GM12875 (cell line): Measurements from ENCODE around the gene CDC34.
A peak's percentile ranks its signal among the peaks of the same experiment; 100 is the strongest.

Experiments used
- H3K4me3 ChIP-seq: one replicate; pipeline ENCODE4 v1.5.1; 2011; ENCODE audit warnings: low read depth, low read length, control low read depth
- TF ChIP-seq, protein P1 (sequence below): IDR thresholded peaks from 2 replicates; pipeline ENCODE4 v1.5.1; 2011; ENCODE audit warnings: low read depth, mild to moderate bottlenecking, control low read depth, inconsistent platforms, low read length, moderate library complexity, borderline replicate concordance; ENCODE audit not compliant: insufficient read depth

CDC34 gene

GRCh38 chr19:498977-499623 lies 32.5 kb upstream of the CDC34 start:
- H3K4me3 ChIP-seq: no peak overlapping the region
- TF ChIP-seq, protein P1, sequence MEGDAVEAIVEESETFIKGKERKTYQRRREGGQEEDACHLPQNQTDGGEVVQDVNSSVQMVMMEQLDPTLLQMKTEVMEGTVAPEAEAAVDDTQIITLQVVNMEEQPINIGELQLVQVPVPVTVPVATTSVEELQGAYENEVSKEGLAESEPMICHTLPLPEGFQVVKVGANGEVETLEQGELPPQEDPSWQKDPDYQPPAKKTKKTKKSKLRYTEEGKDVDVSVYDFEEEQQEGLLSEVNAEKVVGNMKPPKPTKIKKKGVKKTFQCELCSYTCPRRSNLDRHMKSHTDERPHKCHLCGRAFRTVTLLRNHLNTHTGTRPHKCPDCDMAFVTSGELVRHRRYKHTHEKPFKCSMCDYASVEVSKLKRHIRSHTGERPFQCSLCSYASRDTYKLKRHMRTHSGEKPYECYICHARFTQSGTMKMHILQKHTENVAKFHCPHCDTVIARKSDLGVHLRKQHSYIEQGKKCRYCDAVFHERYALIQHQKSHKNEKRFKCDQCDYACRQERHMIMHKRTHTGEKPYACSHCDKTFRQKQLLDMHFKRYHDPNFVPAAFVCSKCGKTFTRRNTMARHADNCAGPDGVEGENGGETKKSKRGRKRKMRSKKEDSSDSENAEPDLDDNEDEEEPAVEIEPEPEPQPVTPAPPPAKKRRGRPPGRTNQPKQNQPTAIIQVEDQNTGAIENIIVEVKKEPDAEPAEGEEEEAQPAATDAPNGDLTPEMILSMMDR: no peak

GRCh38 chr19:501646-502045 lies 29.9 kb upstream of the CDC34 start:
- TF ChIP-seq, protein P1: no peak
- no peak overlapping the region for H3K4me3 ChIP-seq

GRCh38 chr19:504616-505015 lies 26.9 kb upstream of the CDC34 start:
- TF ChIP-seq, protein P1: no peak
- no peak overlapping the region for H3K4me3 ChIP-seq

DNA sequence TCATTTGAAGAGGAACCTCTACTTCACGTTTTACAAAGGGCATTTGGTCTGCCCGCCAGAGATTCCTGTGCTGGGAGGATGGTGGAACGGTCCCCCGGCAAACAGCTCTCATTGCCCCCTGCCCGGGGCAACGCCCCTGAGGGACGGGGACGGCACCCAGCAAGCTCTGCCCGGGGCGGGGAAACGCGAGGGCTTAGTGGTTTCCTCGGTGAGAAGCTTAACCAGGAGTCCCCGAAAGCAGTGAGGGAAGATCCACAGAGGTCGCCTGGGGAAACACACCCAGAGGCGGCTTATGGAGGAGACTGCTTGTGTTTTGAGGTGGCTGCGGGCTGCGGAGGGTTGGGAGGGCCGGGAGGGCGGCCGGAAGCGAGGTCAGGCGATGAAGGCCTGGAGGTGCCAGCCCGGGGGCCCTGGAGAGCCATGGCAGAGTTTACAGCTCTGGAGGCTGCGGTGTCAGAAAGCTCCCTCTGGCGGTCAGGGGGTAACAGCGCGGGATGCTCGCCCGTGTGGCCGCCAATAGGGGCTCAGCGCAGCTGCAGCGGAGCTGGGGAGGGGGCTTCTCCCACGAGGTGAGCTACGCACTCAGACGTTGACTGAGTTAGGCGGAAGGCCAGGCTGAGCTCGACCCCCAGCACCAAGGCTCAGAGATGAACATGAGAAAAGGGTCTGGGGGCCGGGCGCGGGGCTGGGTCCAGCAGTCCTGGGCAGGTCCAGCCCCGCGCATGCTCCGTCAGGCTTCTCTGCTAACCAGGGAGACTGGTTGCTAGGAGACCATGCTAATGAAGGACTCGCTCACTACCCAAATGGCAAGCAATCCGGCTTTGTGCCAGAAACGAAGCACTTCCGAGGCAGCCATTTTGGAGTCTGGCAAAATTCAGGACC lies 24.9 kb upstream of the CDC34 start:
- H3K4me3 ChIP-seq: peak overlapping the region; percentile 98
- TF ChIP-seq, protein P1: peak; percentile 98

GRCh38 chr19:507286-508203 lies 24.0 kb upstream of the CDC34 start, which contains the start of gene TPGS1:
Gene TPGS1, plus strand, starts transcription at chr19:507497. Its CDS starts 10 bp downstream, at chr19:507507.
- peak within 1 kb of the TSS; percentile 98 for H3K4me3 ChIP-seq
- TF ChIP-seq, protein P1: no peak

GRCh38 chr19:508204-509150 lies 23.1 kb upstream of the CDC34 start:
- H3K4me3 ChIP-seq: peak overlapping the region; percentile 98
- TF ChIP-seq, protein P1: no peak
